ENCODE measurements around the gene C2CD4D. TPM values are rescaled to one million over a fixed set of nuclear protein-coding genes. Genes with fewer than 3 reads are reported as not detected.
A peak's percentile ranks its signal among the peaks of the same experiment; 100 is the strongest.
"Not testable (repeated sequence)": the region's sequence is repeated elsewhere in the genome, so short reads cannot be mapped to it uniquely, and the experiment has no call there.

The C2CD4D gene
- total RNA-seq, 1 experiment from 2014 or later = not detected

- CTCF ChIA-PET = interaction anchor here (0.9 kb wide), 1 partner anchor 439 kb away, joined by 4 read pairs; no protein-coding TSS in a partner anchor
- POLR2A ChIA-PET (ENCODE audit: low non-redundant PET) = interaction anchor here (0.6 kb wide), 1 partner anchor 126 kb away, joined by 7 read pairs; no protein-coding TSS in a partner anchor
- no peak for TF ChIP-seq EZH2 (IDR thresholded peaks at IDR 0.05; ENCODE audit: borderline replicate concordance, low read depth, low read length, poor library complexity, severe bottlenecking)
- no peak for TF ChIP-seq CTCF (conservative IDR thresholded peaks at IDR 0.05; ENCODE audit: low read depth, low read length)
- H3K4me1 ChIP-seq (ENCODE audit: insufficient read depth, low read length, poor library complexity, severe bottlenecking) = no peaks in the 10 kb centered on the region
- H3K27ac ChIP-seq (ENCODE audit: low read depth, low read length, poor library complexity, severe bottlenecking) = no peak overlapping the region
- intact Hi-C loops (cut with micrococcal nuclease; ENCODE audit: unreplicated experiment) = no loop called here
- H3K36me3 ChIP-seq (ENCODE audit: insufficient read depth, low read length, poor library complexity, severe bottlenecking) = no peaks in the 10 kb centered on the region
- no peaks in the 10 kb centered on the region for H3K9me3 ChIP-seq (ENCODE audit: low read depth, low read length, poor library complexity, severe bottlenecking)
- DNase-seq (ENCODE audit: low spot score) = no peak
- H3K4me3 ChIP-seq (ENCODE audit: low read depth, low read length, poor library complexity, severe bottlenecking) = no peak overlapping the region
- no TSS peak for BruUV-seq (replicated peaks)
- H3K27me3 ChIP-seq (replicated peaks; ENCODE audit: insufficient read depth, low read depth, low read length, poor library complexity) = peaks cover 5% of the 10 kb centered on the region
Measured at GRCh38 chr1:151882466-151882865, 42.8 kb upstream of the C2CD4D start.

- ChIA-PET CTCF (no interaction called here), POLR2A (ENCODE audit: low non-redundant PET) (no interaction called here)
- Histone ChIP-seq H3K9me3 (ENCODE audit: low read depth, low read length, poor library complexity, severe bottlenecking) (no peaks in the 10 kb centered on the region), H3K4me1 (ENCODE audit: insufficient read depth, low read length, poor library complexity, severe bottlenecking) (no peaks in the 10 kb centered on the region), H3K4me3 (ENCODE audit: low read depth, low read length, poor library complexity, severe bottlenecking) (no peak overlapping the region), H3K27me3 (replicated peaks; ENCODE audit: insufficient read depth, low read depth, low read length, poor library complexity) (peaks cover 12% of the 10 kb centered on the region), H3K36me3 (ENCODE audit: insufficient read depth, low read length, poor library complexity, severe bottlenecking) (no peaks in the 10 kb centered on the region), H3K27ac (ENCODE audit: low read depth, low read length, poor library complexity, severe bottlenecking) (no peak overlapping the region)
- DNase-seq (ENCODE audit: low spot score) = no peak
- BruUV-seq (replicated peaks) = no TSS peak
- no peak for TF ChIP-seq EZH2 (IDR thresholded peaks at IDR 0.05; ENCODE audit: borderline replicate concordance, low read depth, low read length, poor library complexity, severe bottlenecking)
- peak; percentile 41 for TF ChIP-seq CTCF (conservative IDR thresholded peaks at IDR 0.05; ENCODE audit: low read depth, low read length)
- intact Hi-C loops (cut with micrococcal nuclease; ENCODE audit: unreplicated experiment) = no loop called here
Measured at GRCh38 chr1:151881479-151881878, 41.9 kb upstream of the C2CD4D start.

- Histone ChIP-seq H3K9me3 (ENCODE audit: low read depth, low read length, poor library complexity, severe bottlenecking) (no peaks in the 10 kb centered on the region), H3K27me3 (replicated peaks; ENCODE audit: insufficient read depth, low read depth, low read length, poor library complexity) (peaks cover 22% of the 10 kb centered on the region), H3K4me3 (ENCODE audit: low read depth, low read length, poor library complexity, severe bottlenecking) (no peak overlapping the region), H3K27ac (ENCODE audit: low read depth, low read length, poor library complexity, severe bottlenecking) (no peak overlapping the region), H3K36me3 (ENCODE audit: insufficient read depth, low read length, poor library complexity, severe bottlenecking) (no peaks in the 10 kb centered on the region), H3K4me1 (ENCODE audit: insufficient read depth, low read length, poor library complexity, severe bottlenecking) (no peaks in the 10 kb centered on the region)
- POLR2A ChIA-PET (ENCODE audit: low non-redundant PET) = no interaction called here
- no peak for DNase-seq (ENCODE audit: low spot score)
- intact Hi-C loops (cut with micrococcal nuclease; ENCODE audit: unreplicated experiment) = no loop called here
- CTCF ChIA-PET = no interaction called here
- TF ChIP-seq CTCF (conservative IDR thresholded peaks at IDR 0.05; ENCODE audit: low read depth, low read length) (no peak), EZH2 (IDR thresholded peaks at IDR 0.05; ENCODE audit: borderline replicate concordance, low read depth, low read length, poor library complexity, severe bottlenecking) (no peak)
- BruUV-seq (replicated peaks) = no TSS peak
Measured at GRCh38 chr1:151875419-151876097, 35.9 kb upstream of the C2CD4D start.

- intact Hi-C loops (cut with micrococcal nuclease; ENCODE audit: unreplicated experiment); H3K9me3 ChIP-seq (ENCODE audit: low read depth, low read length, poor library complexity, severe bottlenecking); DNase-seq (ENCODE audit: low spot score); BruUV-seq (replicated peaks); H3K4me1 ChIP-seq (ENCODE audit: insufficient read depth, low read length, poor library complexity, severe bottlenecking); POLR2A ChIA-PET (ENCODE audit: low non-redundant PET); CTCF ChIA-PET; H3K27ac ChIP-seq (ENCODE audit: low read depth, low read length, poor library complexity, severe bottlenecking); H3K4me3 ChIP-seq (ENCODE audit: low read depth, low read length, poor library complexity, severe bottlenecking); H3K36me3 ChIP-seq (ENCODE audit: insufficient read depth, low read length, poor library complexity, severe bottlenecking): not testable (repeated sequence)
- H3K27me3 ChIP-seq (replicated peaks; ENCODE audit: insufficient read depth, low read depth, low read length, poor library complexity) = peaks cover 21% of the 10 kb centered on the region
Measured at GRCh38 chr1:151872776-151873175, 33.2 kb upstream of the C2CD4D start.
